Body of pancreas (tissue), 4 donors: Measurements from ENCODE around the gene MGAT4A. TPM values are rescaled to one million over a fixed set of nuclear protein-coding genes. Genes with fewer than 3 reads are reported as not detected.

Experiments used
- ATAC-seq: fragments of 150-250 bp; one replicate; pipeline ENCODE4 v1.9.1; 2016
- DNase-seq, 4 donors: peaks; one replicate each; pipeline ENCODE4 v3.0.0-alpha.2; 2019
- H3K27ac ChIP-seq, 4 donors: fragments of 200-600 bp; sonication (generic); 1 replicate in 3 of 4; 2 replicates in 1 of 4; pipeline versions ENCODE4 v1.5.1 to v1.6.1; 2016 to 2019; ENCODE audit warnings: mild to moderate bottlenecking in 1 of 4, mixed read lengths in 1 of 4, moderate library complexity in 1 of 4
- H3K27me3 ChIP-seq, 2 donors: fragments of 200-600 bp; sonication (generic); one replicate each; pipeline ENCODE4 v1.6.0; 2016; ENCODE audit warnings: mild to moderate bottlenecking in 1 of 2
- H3K36me3 ChIP-seq, 2 donors: fragments of 200-600 bp; sonication (generic); replicated peaks in 1 of 2; 2 replicates each; pipeline ENCODE4 v1.5.1; 2016; ENCODE audit warnings: low read depth in 2 of 2; ENCODE audit not compliant: insufficient read depth in 1 of 2
- H3K4me1 ChIP-seq: fragments of 200-600 bp; sonication (generic); one replicate; pipeline ENCODE4 v1.6.0; 2016
- H3K4me3 ChIP-seq, 2 donors: fragments of 200-600 bp; sonication (generic); 1 replicate in 1 of 2; 2 replicates in 1 of 2; pipeline ENCODE4 v1.5.1; 2016 to 2019
- H3K9me3 ChIP-seq, 3 donors: fragments of 200-600 bp; sonication (generic); 1 replicate in 2 of 3; 2 replicates in 1 of 3; pipeline ENCODE4 v1.5.1; 2016
- POLR2A ChIP-seq, 3 donors: fragments of 450-650 bp; IDR thresholded peaks; one replicate each; pipeline ENCODE4 v1.6.1; 2016; ENCODE audit warnings: antibody characterized with exemption in 3 of 3, mild to moderate bottlenecking in 2 of 3
- WGBS, 2 donors: methylation state at CpG; one replicate each; pipeline ENCODE4 v1.1.5; 2017; 5-methylcytosine and 5-hydroxymethylcytosine counted together
- intact Hi-C: fragments of 100-400 bp; cut with DNase I; formaldehyde crosslinking; loops from one replicate; pipeline ENCODE4 v1.15.1; 2023
- total RNA-seq, 2 donors: library from RNA; depleted of rRNA; stranded (reverse); fragments of >200 nt; gene quantifications; one replicate each; pipeline ENCODE4 v1.1.0, GENCODE V29; 2016
- TF ChIP-seq, protein P1 (sequence below), 7 experiments: fragments of 450-650 bp in 4 of 7; fragments of 200-600 bp in 3 of 7; sonication (generic) in 3 of 7; IDR thresholded peaks; one replicate each; pipeline ENCODE4 v1.5.1; 2016 to 2019; ENCODE audit warnings: antibody characterized with exemption in 7 of 7

MGAT4A gene
- total RNA-seq, 2 donors from 2014 or later, result 40.5 to 72.4 TPM

DNA sequence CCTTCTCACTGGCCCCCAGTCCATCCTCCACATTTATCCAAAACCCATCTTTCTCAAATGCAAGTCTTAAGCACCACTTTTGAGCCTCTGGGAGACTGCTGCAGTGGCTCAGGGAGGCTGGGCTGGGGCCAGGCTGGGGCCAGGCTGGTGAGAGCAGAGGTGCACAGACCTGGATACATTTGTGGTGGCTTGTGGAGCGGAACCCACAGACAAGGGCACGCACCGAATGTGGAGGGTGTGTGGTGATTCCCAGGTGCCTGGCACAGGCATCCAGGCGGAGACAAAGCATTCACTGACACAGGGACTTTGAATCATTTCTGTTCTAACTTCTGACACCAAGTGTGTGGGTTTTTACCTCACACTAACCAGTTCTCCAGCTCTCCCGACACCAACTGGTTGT lies 42.2 kb upstream of the MGAT4A start:
- ATAC-seq (no peak), DNase-seq (no peak)
- Histone ChIP-seq H3K36me3 (no peaks in the 10 kb centered on the region), H3K4me3 (no peak overlapping the region), H3K27ac (no peak overlapping the region), H3K9me3 (no peaks in the 10 kb centered on the region), H3K27me3 (no peaks in the 10 kb centered on the region), H3K4me1 (peaks cover 26% of the 10 kb centered on the region)
- TF ChIP-seq, protein P1, sequence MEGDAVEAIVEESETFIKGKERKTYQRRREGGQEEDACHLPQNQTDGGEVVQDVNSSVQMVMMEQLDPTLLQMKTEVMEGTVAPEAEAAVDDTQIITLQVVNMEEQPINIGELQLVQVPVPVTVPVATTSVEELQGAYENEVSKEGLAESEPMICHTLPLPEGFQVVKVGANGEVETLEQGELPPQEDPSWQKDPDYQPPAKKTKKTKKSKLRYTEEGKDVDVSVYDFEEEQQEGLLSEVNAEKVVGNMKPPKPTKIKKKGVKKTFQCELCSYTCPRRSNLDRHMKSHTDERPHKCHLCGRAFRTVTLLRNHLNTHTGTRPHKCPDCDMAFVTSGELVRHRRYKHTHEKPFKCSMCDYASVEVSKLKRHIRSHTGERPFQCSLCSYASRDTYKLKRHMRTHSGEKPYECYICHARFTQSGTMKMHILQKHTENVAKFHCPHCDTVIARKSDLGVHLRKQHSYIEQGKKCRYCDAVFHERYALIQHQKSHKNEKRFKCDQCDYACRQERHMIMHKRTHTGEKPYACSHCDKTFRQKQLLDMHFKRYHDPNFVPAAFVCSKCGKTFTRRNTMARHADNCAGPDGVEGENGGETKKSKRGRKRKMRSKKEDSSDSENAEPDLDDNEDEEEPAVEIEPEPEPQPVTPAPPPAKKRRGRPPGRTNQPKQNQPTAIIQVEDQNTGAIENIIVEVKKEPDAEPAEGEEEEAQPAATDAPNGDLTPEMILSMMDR (IDR thresholded peaks at IDR 0.05), result no peak
- no peak for TF ChIP-seq POLR2A (IDR thresholded peaks at IDR 0.05)
- WGBS, 2 donors, result 75 to 91% methylated on average over 2 to 5 of the region's 5 CpGs
- intact Hi-C loops, result no loop called here

DNA sequence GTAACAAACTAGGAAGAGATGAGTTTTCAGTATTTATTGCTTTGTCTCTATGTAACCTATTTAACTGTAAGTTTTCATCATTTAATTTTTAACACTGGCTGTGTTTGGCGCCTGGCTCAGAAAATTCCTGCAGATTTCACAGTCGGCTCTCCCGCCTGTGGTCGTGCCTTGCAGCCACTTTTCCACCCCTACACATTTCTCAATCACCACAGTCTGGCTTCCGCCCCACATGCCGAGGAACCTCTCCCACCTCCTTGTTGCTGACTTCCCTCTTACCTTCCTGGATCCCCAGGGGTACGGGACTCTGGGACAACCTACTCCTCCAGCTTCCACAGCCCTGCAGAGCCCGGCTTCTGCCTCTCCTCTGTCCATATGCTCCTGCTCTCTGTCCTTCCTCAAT lies 41.6 kb upstream of the MGAT4A start:
- H3K4me1 ChIP-seq, result peaks cover 27% of the 10 kb centered on the region
- ATAC-seq (no peak), DNase-seq (no peak)
- 89 to 91% methylated on average over 8 of the region's 8 CpGs for WGBS, 2 donors
- TF ChIP-seq, protein P1 (IDR thresholded peaks at IDR 0.05), result no peak
- TF ChIP-seq POLR2A (IDR thresholded peaks at IDR 0.05), result no peak
- no peak overlapping the region for H3K4me3 ChIP-seq
- H3K36me3 ChIP-seq, result no peaks in the 10 kb centered on the region
- no peaks in the 10 kb centered on the region for H3K9me3 ChIP-seq
- H3K27ac ChIP-seq, result no peak overlapping the region
- intact Hi-C loops, result no loop called here
- no peaks in the 10 kb centered on the region for H3K27me3 ChIP-seq

DNA sequence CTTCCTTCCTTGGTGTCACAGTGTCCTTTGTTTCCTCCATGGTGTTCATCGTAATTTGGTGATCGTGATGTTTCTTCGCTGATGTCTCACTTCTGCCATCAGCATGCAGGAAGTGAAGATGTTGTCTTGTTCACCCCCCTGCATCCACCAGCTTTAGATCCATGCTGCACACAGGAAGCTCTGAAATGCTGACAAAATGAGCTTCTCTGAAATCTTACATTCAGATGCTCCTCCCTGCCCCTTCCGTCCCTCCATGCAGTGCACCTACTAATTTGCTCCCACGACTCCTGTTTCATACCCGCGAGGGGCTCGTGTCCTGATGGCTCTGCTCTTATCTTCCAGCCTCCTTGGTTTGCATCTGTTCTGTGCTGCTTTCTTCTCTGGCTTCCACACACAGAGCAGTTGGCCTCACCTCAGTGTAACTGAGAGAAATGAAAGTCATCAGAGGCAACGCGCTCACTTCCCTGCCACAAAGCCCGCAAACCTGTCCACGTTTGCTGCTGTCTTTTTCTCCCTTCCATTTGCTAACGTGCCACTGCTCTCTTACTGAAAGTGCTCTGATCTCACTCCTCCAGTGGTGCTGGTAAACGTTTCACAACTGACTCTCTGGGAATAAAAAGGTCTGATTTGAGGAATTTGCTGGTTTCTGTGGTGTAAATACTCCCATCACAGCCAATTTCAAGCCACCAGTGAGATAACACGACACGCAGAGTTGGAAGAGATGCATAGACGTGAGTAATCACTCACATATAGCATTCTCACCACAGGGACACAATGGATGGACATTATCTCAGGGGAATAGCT lies 41.0 kb upstream of the MGAT4A start:
- Histone ChIP-seq H3K9me3 (no peaks in the 10 kb centered on the region), H3K4me3 (no peak overlapping the region), H3K36me3 (no peaks in the 10 kb centered on the region), H3K27me3 (no peaks in the 10 kb centered on the region), H3K4me1 (peaks cover 27% of the 10 kb centered on the region), H3K27ac (peak overlapping the region in 1 of 4 donors; percentile 64)
- intact Hi-C loops, result no loop called here
- ATAC-seq (no peak), DNase-seq (peak in 1 of 4 donors; percentile 36)
- 66 to 73% methylated on average over 17 of the region's 17 CpGs for WGBS, 2 donors
- TF ChIP-seq POLR2A (IDR thresholded peaks at IDR 0.05), result peak in 1 of 3 donors; percentile 24
- TF ChIP-seq, protein P1 (IDR thresholded peaks at IDR 0.05), result no peak

DNA sequence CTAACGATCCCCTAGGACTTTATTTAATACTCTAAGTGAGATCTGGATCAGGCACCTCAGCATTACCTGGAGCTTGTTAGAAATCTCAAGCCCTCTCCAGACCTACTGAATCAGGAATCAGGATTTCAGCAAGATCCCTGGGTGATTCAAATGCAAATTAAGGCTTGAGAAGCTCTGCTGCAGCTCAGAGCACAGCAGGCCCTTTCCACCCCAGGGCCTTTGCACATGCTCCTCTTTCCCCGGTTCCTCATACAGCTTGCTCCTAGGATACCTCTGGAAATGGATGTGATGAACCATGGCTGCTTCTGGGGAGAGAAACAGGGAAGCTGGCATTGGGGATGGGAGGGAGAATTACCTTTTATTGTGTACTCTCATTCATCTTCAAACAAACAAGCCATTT lies 40.3 kb upstream of the MGAT4A start:
- Histone ChIP-seq H3K27me3 (no peaks in the 10 kb centered on the region), H3K4me1 (peaks cover 26% of the 10 kb centered on the region), H3K4me3 (no peak overlapping the region), H3K9me3 (no peaks in the 10 kb centered on the region), H3K36me3 (no peaks in the 10 kb centered on the region), H3K27ac (peak overlapping the region in 1 of 4 donors; percentile 64)
- 80 to 90% methylated on average over 2 of the region's 2 CpGs for WGBS, 2 donors
- TF ChIP-seq, protein P1 (IDR thresholded peaks at IDR 0.05), result no peak
- TF ChIP-seq POLR2A (IDR thresholded peaks at IDR 0.05), result no peak
- DNase-seq, result no peak
- no peak for ATAC-seq
- intact Hi-C loops, result no loop called here

DNA sequence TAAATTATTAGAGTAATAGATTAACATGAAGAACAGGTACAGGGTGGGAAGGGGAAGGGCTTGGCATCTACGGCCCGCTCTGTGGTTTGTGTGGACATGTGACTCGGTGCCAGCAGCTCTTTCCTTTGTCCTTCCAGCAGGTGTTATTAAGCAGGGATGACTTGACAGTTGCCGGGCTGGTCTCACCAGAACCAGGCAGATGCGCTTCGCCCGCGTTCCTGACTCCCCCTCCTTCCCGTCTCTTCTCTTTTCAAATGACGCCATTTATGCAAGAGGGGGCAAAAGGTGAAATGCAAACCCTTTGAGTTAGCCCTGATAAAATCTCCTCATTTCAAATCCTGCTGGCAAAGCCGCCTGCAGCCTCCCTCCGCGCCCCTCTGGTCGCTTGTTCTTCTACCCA lies 38.9 kb upstream of the MGAT4A start:
- DNase-seq (peak in 3 of 4 donors; percentile 42 to 61 (median 59)), ATAC-seq (no peak)
- intact Hi-C loops, result no loop called here
- Histone ChIP-seq H3K9me3 (no peaks in the 10 kb centered on the region), H3K27ac (peak overlapping the region in 3 of 4 donors; percentile 21 to 75 (median 56)), H3K4me3 (no peak overlapping the region), H3K27me3 (no peaks in the 10 kb centered on the region), H3K4me1 (peaks cover 20% of the 10 kb centered on the region), H3K36me3 (no peaks in the 10 kb centered on the region)
- 64 to 67% methylated on average over 14 of the region's 14 CpGs for WGBS, 2 donors
- no peak for TF ChIP-seq POLR2A (IDR thresholded peaks at IDR 0.05)
- TF ChIP-seq, protein P1 (IDR thresholded peaks at IDR 0.05), result no peak
